Gastrocnemius medialis (tissue), 4 donors: ENCODE data around the gene MAP3K19. TPM values are rescaled to one million over a fixed set of nuclear protein-coding genes. Genes with fewer than 3 reads are reported as not detected.

Experiments used
- ATAC-seq, 2 donors: fragments of 150-250 bp; one replicate each; pipeline ENCODE4 v1.9.1; 2016
- DNase-seq, 2 donors: peaks; one replicate each; pipeline ENCODE4 v3.0.0-alpha.2; 2019
- H3K27ac ChIP-seq, 4 donors: fragments of 200-600 bp; sonication (generic); 1 replicate in 1 of 4; 2 replicates in 3 of 4; pipeline ENCODE4 v1.5.1; 2016 to 2018; ENCODE audit warnings: mild to moderate bottlenecking in 2 of 4, moderate library complexity in 1 of 4
- H3K27me3 ChIP-seq, 3 donors: fragments of 200-600 bp; sonication (generic) in 2 of 3; 1 replicate in 1 of 3; 2 replicates in 2 of 3; pipeline versions ENCODE4 v1.5.1 to v1.6.0; 2016 to 2019; ENCODE audit warnings: mild to moderate bottlenecking in 1 of 3, moderate library complexity in 1 of 3
- H3K36me3 ChIP-seq, 2 donors: fragments of 200-600 bp; sonication (generic) in 1 of 2; one replicate each; pipeline ENCODE4 v1.5.1; 2017 to 2018
- H3K4me1 ChIP-seq, 2 donors: fragments of 200-600 bp; sonication (generic) in 1 of 2; one replicate each; pipeline ENCODE4 v1.5.1; 2016 to 2017; ENCODE audit warnings: mild to moderate bottlenecking in 2 of 2
- H3K4me3 ChIP-seq, 4 donors: fragments of 200-600 bp; sonication (generic) in 3 of 4; 1 replicate in 1 of 4; 2 replicates in 3 of 4; pipeline ENCODE4 v1.5.1; 2016 to 2019; ENCODE audit warnings: mild to moderate bottlenecking in 2 of 4
- H3K9me3 ChIP-seq, 3 donors: fragments of 200-600 bp; sonication (generic) in 2 of 3; 1 replicate in 1 of 3; 2 replicates in 2 of 3; pipeline ENCODE4 v1.5.1; 2016 to 2019
- POLR2A ChIP-seq, 2 donors: fragments of 450-650 bp; IDR thresholded peaks; one replicate each; pipeline ENCODE4 v1.6.1; 2017; ENCODE audit warnings: antibody characterized with exemption in 2 of 2, mild to moderate bottlenecking in 2 of 2, moderate library complexity in 2 of 2
- in situ Hi-C, 4 donors: fragments of 200-750 bp; cut with MboI; loops; one replicate each; pipeline versions ENCODE4 v1.15.0 to v1.8.0; 2017; ENCODE audit warnings: low sequenced_read_pairs in 4 of 4
- intact Hi-C: fragments of 100-400 bp; cut with DNase I; formaldehyde crosslinking; loops from one replicate; pipeline ENCODE4 v1.15.1; 2023; ENCODE audit warnings: low total_unique reads
- total RNA-seq, 4 donors: library from RNA; depleted of rRNA; stranded (reverse); fragments of >200 nt; gene quantifications; one replicate each; pipeline versions ENCODE4 v1.1.0 to v1.2.3, GENCODE V29; 2016
- TF ChIP-seq, protein P1 (sequence below), 5 experiments: fragments of 450-650 bp in 3 of 5; fragments of 200-600 bp in 2 of 5; sonication (generic) in 2 of 5; IDR thresholded peaks in 4 of 5; conservative IDR thresholded peaks in 1 of 5; 1 replicate in 4 of 5; 2 replicates in 1 of 5; pipeline ENCODE4 v1.5.1; 2016 to 2019; ENCODE audit warnings: antibody characterized with exemption in 5 of 5, mild to moderate bottlenecking in 3 of 5, moderate library complexity in 3 of 5

Gene MAP3K19
- total RNA-seq, 4 donors from 2014 or later, result not detected

- H3K4me1 ChIP-seq, result peaks cover 13 to 17% of the 10 kb centered on the region in 2 donors
- no peak for TF ChIP-seq POLR2A (IDR thresholded peaks at IDR 0.05)
- TF ChIP-seq, protein P1, sequence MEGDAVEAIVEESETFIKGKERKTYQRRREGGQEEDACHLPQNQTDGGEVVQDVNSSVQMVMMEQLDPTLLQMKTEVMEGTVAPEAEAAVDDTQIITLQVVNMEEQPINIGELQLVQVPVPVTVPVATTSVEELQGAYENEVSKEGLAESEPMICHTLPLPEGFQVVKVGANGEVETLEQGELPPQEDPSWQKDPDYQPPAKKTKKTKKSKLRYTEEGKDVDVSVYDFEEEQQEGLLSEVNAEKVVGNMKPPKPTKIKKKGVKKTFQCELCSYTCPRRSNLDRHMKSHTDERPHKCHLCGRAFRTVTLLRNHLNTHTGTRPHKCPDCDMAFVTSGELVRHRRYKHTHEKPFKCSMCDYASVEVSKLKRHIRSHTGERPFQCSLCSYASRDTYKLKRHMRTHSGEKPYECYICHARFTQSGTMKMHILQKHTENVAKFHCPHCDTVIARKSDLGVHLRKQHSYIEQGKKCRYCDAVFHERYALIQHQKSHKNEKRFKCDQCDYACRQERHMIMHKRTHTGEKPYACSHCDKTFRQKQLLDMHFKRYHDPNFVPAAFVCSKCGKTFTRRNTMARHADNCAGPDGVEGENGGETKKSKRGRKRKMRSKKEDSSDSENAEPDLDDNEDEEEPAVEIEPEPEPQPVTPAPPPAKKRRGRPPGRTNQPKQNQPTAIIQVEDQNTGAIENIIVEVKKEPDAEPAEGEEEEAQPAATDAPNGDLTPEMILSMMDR (IDR thresholded peaks at IDR 0.05 in 4 of 5, conservative IDR thresholded peaks at IDR 0.05 in 1 of 5), result no peak
- DNase-seq (no peak), ATAC-seq (no peak)
- no peak overlapping the region for H3K4me3 ChIP-seq
- intact Hi-C loops, result no loop called here
- H3K27ac ChIP-seq, result no peak overlapping the region
- no peaks in the 10 kb centered on the region for H3K9me3 ChIP-seq
- no peaks in the 10 kb centered on the region for H3K27me3 ChIP-seq
- peaks cover 0 to under 1% of the 10 kb centered on the region in 2 donors for H3K36me3 ChIP-seq
- in situ Hi-C loops, result no loop called here
These were observed 19.5 kb upstream of the MAP3K19 start for GRCh38 chr2:135066710-135067109.

DNA sequence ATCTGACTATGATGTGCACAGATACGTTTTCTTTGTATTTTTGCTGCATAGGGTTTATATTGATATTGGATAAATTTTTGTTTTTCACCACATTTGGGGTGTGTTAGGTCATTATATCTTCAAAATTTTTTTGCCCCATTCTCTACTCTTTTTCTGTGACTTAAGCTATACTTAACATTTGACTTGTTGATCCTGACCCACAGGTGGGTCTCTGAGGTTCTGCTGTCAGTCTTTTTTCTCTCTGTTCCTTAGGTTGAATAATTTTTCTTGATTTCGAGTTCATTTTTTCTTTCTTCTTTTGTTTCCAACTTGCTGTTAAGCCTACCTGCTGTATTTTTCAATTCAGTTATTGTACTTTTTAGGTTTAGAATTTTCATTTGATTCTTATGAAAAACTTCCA is 16.9 kb upstream of the MAP3K19 start:
- Histone ChIP-seq H3K27ac (peak overlapping the region in 1 of 4 donors; percentile 10), H3K4me3 (no peak overlapping the region), H3K36me3 (peaks cover 0 to 14% of the 10 kb centered on the region in 2 donors), H3K9me3 (no peaks in the 10 kb centered on the region), H3K27me3 (no peaks in the 10 kb centered on the region), H3K4me1 (peaks cover 14 to 21% of the 10 kb centered on the region in 2 donors)
- DNase-seq, result no peak
- no peak for TF ChIP-seq POLR2A (IDR thresholded peaks at IDR 0.05)
- TF ChIP-seq, protein P1 (IDR thresholded peaks at IDR 0.05 in 4 of 5, conservative IDR thresholded peaks at IDR 0.05 in 1 of 5), result no peak
- in situ Hi-C loops (no loop called here), intact Hi-C loops (no loop called here)
- ATAC-seq, result no peak

- Histone ChIP-seq H3K27me3 (no peaks in the 10 kb centered on the region), H3K4me1 (peaks cover 14 to 21% of the 10 kb centered on the region in 2 donors), H3K36me3 (peaks cover 0 to 14% of the 10 kb centered on the region in 2 donors), H3K4me3 (no peak overlapping the region), H3K9me3 (no peaks in the 10 kb centered on the region), H3K27ac (peak overlapping the region in 1 of 4 donors; percentile 10)
- no peak for ATAC-seq
- intact Hi-C loops (no loop called here), in situ Hi-C loops (no loop called here)
- DNase-seq, result no peak
- TF ChIP-seq, protein P1 (IDR thresholded peaks at IDR 0.05 in 4 of 5, conservative IDR thresholded peaks at IDR 0.05 in 1 of 5), result no peak
- no peak for TF ChIP-seq POLR2A (IDR thresholded peaks at IDR 0.05)
These were observed 16.0 kb upstream of the MAP3K19 start for GRCh38 chr2:135063210-135063609.

DNA sequence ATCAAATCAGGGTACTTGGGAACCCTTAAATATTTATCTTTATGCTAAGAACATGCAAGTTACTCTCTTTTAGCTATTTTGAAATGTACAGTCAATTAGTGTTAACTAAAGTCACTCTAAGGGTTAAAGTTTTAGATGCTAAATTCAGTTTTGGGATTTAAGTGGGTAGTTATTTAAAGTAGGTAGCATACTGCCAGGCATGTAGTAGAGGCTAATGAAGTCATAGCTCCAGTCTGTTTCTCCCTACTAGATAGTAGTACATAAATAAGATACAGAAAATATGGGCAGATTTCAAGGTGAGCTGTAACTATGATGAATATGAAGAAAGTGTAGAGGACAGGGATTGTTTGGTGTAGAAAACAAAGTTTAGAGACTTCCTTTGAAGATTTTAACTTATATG is 12.3 kb upstream of the MAP3K19 start:
- in situ Hi-C loops (loop anchor here in 1 of 4 donors (10.0 kb wide), 1 partner anchor 145 kb away; the partner anchor contains the start of gene CCNT2), intact Hi-C loops (no loop called here)
- H3K4me3 ChIP-seq, result no peak overlapping the region
- H3K36me3 ChIP-seq, result peaks cover 0 to 14% of the 10 kb centered on the region in 2 donors
- TF ChIP-seq, protein P1 (IDR thresholded peaks at IDR 0.05 in 4 of 5, conservative IDR thresholded peaks at IDR 0.05 in 1 of 5), result no peak
- no peak for TF ChIP-seq POLR2A (IDR thresholded peaks at IDR 0.05)
- no peaks in the 10 kb centered on the region for H3K9me3 ChIP-seq
- DNase-seq (no peak), ATAC-seq (no peak)
- peaks cover 21 to 22% of the 10 kb centered on the region in 2 donors for H3K4me1 ChIP-seq
- no peak overlapping the region for H3K27ac ChIP-seq
- H3K27me3 ChIP-seq, result no peaks in the 10 kb centered on the region

- intact Hi-C loops (no loop called here), in situ Hi-C loops (loop anchor here in 1 of 4 donors (10.0 kb wide), 1 partner anchor 142 kb away; the partner anchor contains the start of gene CCNT2)
- Histone ChIP-seq H3K27ac (no peak overlapping the region), H3K4me1 (peaks cover 29 to 33% of the 10 kb centered on the region in 2 donors), H3K36me3 (peaks cover 0 to 14% of the 10 kb centered on the region in 2 donors), H3K4me3 (no peak overlapping the region), H3K27me3 (no peaks in the 10 kb centered on the region), H3K9me3 (no peaks in the 10 kb centered on the region)
- TF ChIP-seq, protein P1 (IDR thresholded peaks at IDR 0.05 in 4 of 5, conservative IDR thresholded peaks at IDR 0.05 in 1 of 5), result no peak
- no peak for TF ChIP-seq POLR2A (IDR thresholded peaks at IDR 0.05)
- ATAC-seq, result no peak
- no peak for DNase-seq
These were observed 9.5 kb upstream of the MAP3K19 start for GRCh38 chr2:135056790-135057189.
